MM.1S (cell line): ENCODE results near the gene TUBB6.

Experiments used
- DNase-seq: peaks from one replicate; pipeline ENCODE4 v3.0.0-alpha.2; 2015
- H2AFZ ChIP-seq: fragments of 300-600 bp; sonication (generic); 2 replicates; pipeline ENCODE4 v1.6.0; 2016; ENCODE audit warnings: antibody characterized with exemption, low read length
- H3F3A ChIP-seq: fragments of 300-600 bp; sonication (generic); 2 replicates; pipeline ENCODE4 v1.6.1; 2016; ENCODE audit warnings: mild to moderate bottlenecking, antibody characterized with exemption, low read length, moderate library complexity, mixed read lengths; ENCODE audit not compliant: insufficient read depth
- H3K27ac ChIP-seq: fragments of 300-600 bp; sonication (generic); 2 replicates; pipeline ENCODE4 v1.5.1; 2016; ENCODE audit warnings: mild to moderate bottlenecking, low read length
- H3K27me3 ChIP-seq: fragments of 300-600 bp; sonication (generic); replicated peaks from 2 replicates; pipeline ENCODE4 v1.6.0; 2016; ENCODE audit warnings: low read length; ENCODE audit not compliant: insufficient read depth
- H3K36me3 ChIP-seq: fragments of 300-600 bp; sonication (generic); replicated peaks from 2 replicates; pipeline ENCODE4 v1.6.1; 2016; ENCODE audit warnings: mild to moderate bottlenecking, low read length, mixed read lengths; ENCODE audit not compliant: insufficient read depth
- H3K4me1 ChIP-seq: fragments of 300-600 bp; sonication (generic); 2 replicates; pipeline ENCODE4 v1.6.1; 2016; ENCODE audit warnings: low read length, mixed read lengths
- H3K4me2 ChIP-seq: fragments of 300-600 bp; sonication (generic); 2 replicates; pipeline ENCODE4 v1.6.0; 2016; ENCODE audit warnings: low read depth, low read length
- H3K4me3 ChIP-seq: fragments of 300-600 bp; sonication (generic); 2 replicates; pipeline ENCODE4 v1.5.1; 2016; ENCODE audit warnings: low read length, mixed read lengths
- H3K79me2 ChIP-seq: fragments of 300-600 bp; sonication (generic); 2 replicates; pipeline ENCODE4 v1.6.1; 2016; ENCODE audit warnings: mixed run types, low read length, mixed read lengths
- H3K9ac ChIP-seq: fragments of 300-600 bp; sonication (generic); 2 replicates; pipeline ENCODE4 v1.6.1; 2016; ENCODE audit warnings: low read length, mixed read lengths
- H3K9me2 ChIP-seq: fragments of 300-600 bp; sonication (generic); replicated peaks from 2 replicates; pipeline ENCODE4 v1.6.1; 2016; ENCODE audit warnings: mild to moderate bottlenecking, low read length, mixed read lengths; ENCODE audit not compliant: insufficient read depth
- H3K9me3 ChIP-seq: fragments of 300-600 bp; sonication (generic); replicated peaks from 2 replicates; pipeline ENCODE4 v1.6.1; 2016; ENCODE audit warnings: mild to moderate bottlenecking, low read length, mixed read lengths; ENCODE audit not compliant: insufficient read depth
- H4K20me1 ChIP-seq: fragments of 300-600 bp; sonication (generic); 2 replicates; pipeline ENCODE4 v1.6.1; 2016; ENCODE audit warnings: mild to moderate bottlenecking, low read length, moderate library complexity, mixed read lengths; ENCODE audit not compliant: insufficient read depth
- EZH2 ChIP-seq: fragments of 300-600 bp; sonication (generic); optimal IDR thresholded peaks from 2 replicates; pipeline ENCODE3; 2017; ENCODE audit warnings: low read depth, mild to moderate bottlenecking, antibody characterized with exemption, low read length, mixed read lengths
- EZH2phosphoT487 ChIP-seq: fragments of 300-600 bp; sonication (generic); IDR thresholded peaks from 2 replicates; pipeline ENCODE4 v1.6.1; 2018; ENCODE audit warnings: antibody characterized with exemption, low read length
- TF ChIP-seq, protein P1 (sequence below): fragments of 300-600 bp; sonication (generic); IDR thresholded peaks from 2 replicates; pipeline ENCODE4 v1.5.1; 2016; ENCODE audit warnings: antibody characterized with exemption, low read length, mixed read lengths

Gene TUBB6

DNA sequence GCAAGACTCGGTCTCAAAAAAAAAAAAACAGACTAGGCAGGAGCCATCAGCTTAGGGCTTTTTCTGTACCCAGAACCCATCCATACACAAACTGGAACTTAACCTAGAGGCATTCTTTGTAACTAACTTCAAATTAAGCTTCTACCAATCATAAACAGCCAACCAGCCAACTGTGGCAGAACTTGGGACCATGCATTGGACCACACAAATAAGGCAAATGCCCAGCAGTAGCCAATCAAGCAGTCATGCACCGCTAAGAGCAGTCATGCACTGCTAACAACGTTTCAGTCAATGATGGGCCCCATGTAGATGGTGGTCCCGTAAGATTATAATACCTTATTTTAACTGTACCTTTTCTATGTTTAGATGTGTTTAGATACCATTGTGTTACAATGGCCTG lies 22.7 kb downstream of the TUBB6 start:
- no peak for DNase-seq
- Histone ChIP-seq H3K4me1 (no peaks in the 10 kb centered on the region), H3K9me3 (no peaks in the 10 kb centered on the region), H3K27ac (no peak overlapping the region), H3F3A (no peaks in the 10 kb centered on the region), H3K9me2 (no peaks in the 10 kb centered on the region), H3K36me3 (peaks cover 4% of the 10 kb centered on the region; the same call in 1 of the 2 replicates), H4K20me1 (no peaks in the 10 kb centered on the region), H3K27me3 (no peaks in the 10 kb centered on the region), H2AFZ (no peak overlapping the region), H3K9ac (no peak overlapping the region), H3K79me2 (peaks cover 2% of the 10 kb centered on the region; the same call in 1 of the 2 replicates), H3K4me2 (no peak overlapping the region), H3K4me3 (no peak overlapping the region)
- TF ChIP-seq, protein P1, sequence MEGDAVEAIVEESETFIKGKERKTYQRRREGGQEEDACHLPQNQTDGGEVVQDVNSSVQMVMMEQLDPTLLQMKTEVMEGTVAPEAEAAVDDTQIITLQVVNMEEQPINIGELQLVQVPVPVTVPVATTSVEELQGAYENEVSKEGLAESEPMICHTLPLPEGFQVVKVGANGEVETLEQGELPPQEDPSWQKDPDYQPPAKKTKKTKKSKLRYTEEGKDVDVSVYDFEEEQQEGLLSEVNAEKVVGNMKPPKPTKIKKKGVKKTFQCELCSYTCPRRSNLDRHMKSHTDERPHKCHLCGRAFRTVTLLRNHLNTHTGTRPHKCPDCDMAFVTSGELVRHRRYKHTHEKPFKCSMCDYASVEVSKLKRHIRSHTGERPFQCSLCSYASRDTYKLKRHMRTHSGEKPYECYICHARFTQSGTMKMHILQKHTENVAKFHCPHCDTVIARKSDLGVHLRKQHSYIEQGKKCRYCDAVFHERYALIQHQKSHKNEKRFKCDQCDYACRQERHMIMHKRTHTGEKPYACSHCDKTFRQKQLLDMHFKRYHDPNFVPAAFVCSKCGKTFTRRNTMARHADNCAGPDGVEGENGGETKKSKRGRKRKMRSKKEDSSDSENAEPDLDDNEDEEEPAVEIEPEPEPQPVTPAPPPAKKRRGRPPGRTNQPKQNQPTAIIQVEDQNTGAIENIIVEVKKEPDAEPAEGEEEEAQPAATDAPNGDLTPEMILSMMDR, result no peak
- TF ChIP-seq EZH2phosphoT487 (no peak), EZH2 (no peak)

GRCh38 chr18:12333506-12334290 lies 25.7 kb downstream of the TUBB6 start:
- Histone ChIP-seq H3K27ac (no peak overlapping the region), H3K9ac (no peak overlapping the region), H3K27me3 (no peaks in the 10 kb centered on the region), H4K20me1 (no peaks in the 10 kb centered on the region; the same call in 1 of the 2 replicates), H3K4me3 (no peak overlapping the region), H2AFZ (no peak overlapping the region), H3K36me3 (peaks cover 4% of the 10 kb centered on the region; the same call in 1 of the 2 replicates), H3K9me2 (no peaks in the 10 kb centered on the region), H3K79me2 (peaks cover 2% of the 10 kb centered on the region; the same call in 1 of the 2 replicates), H3K4me1 (no peaks in the 10 kb centered on the region), H3K4me2 (no peak overlapping the region), H3F3A (no peaks in the 10 kb centered on the region), H3K9me3 (no peaks in the 10 kb centered on the region)
- DNase-seq, result no peak
- no peak for TF ChIP-seq EZH2
- TF ChIP-seq, protein P1, result no peak
- TF ChIP-seq EZH2phosphoT487, result no peak

DNA sequence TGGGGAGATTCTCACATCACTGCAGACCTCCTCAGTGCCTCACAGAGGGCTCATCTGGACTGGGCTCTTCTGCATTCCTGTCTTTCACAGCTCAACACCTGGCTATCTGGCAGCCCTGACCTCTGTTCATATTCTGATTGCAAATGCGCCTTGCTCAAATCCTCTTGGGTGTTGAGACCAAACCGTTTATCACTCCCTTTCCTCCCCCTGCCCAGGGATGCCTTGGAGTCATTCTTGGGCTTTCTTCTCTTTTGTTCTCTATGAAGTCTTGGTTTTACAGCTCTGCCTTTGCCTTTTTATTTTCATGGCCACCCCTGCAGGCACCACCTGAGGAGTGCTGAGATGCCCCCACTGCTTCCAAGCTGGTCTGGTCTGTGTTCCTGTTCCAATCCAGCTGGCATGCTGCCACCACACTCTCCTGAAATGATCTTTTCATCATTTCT lies 26.3 kb downstream of the TUBB6 start:
- no peak overlapping the region for H3K9ac ChIP-seq

More for the DNA sequence above, 26.3 kb downstream of the TUBB6 start:
- H3K36me3 ChIP-seq, result peaks cover 1% of the 10 kb centered on the region; the same call in 1 of the 2 replicates
- no peaks in the 10 kb centered on the region for H3F3A ChIP-seq
- no peak overlapping the region for H2AFZ ChIP-seq
- no peaks in the 10 kb centered on the region; the same call in 1 of the 2 replicates for H4K20me1 ChIP-seq
- no peak for DNase-seq
- H3K4me2 ChIP-seq, result no peak overlapping the region
- TF ChIP-seq EZH2phosphoT487 (no peak), EZH2 (no peak)
- TF ChIP-seq, protein P1, result no peak
- no peaks in the 10 kb centered on the region for H3K27me3 ChIP-seq
- no peaks in the 10 kb centered on the region for H3K9me2 ChIP-seq
- no peaks in the 10 kb centered on the region for H3K4me1 ChIP-seq
- H3K9me3 ChIP-seq, result no peaks in the 10 kb centered on the region
- H3K27ac ChIP-seq, result no peak overlapping the region
- no peak overlapping the region for H3K4me3 ChIP-seq
- peaks cover 2% of the 10 kb centered on the region; the same call in 1 of the 2 replicates for H3K79me2 ChIP-seq
